T-helper 2 cell treated with Interferon-gamma antibody and Interleukin-4, amounts not matched to agents 5 μg/mL and 100 μg/mL, for 36 hours (primary cell): ENCODE data around the gene WDR64.

Experiments used
- DNase-seq: peaks from one replicate; pipeline ENCODE4 v3.0.0; 2021; ENCODE audit warnings: low spot score
- H3K27ac Mint-ChIP-seq: one replicate; pipeline ENCODE4 v1.8.0; 2021; ENCODE audit warnings: mild to moderate bottlenecking, mixed read lengths
- H3K27me3 Mint-ChIP-seq: one replicate; pipeline ENCODE4 v1.8.0; 2021; ENCODE audit warnings: low read depth, mixed read lengths
- H3K36me3 Mint-ChIP-seq: one replicate; pipeline ENCODE4 v1.8.0; 2021; ENCODE audit warnings: low read depth, mixed read lengths
- H3K4me1 Mint-ChIP-seq: one replicate; pipeline ENCODE4 v1.8.0; 2021; ENCODE audit warnings: low read depth, mixed read lengths
- H3K4me3 Mint-ChIP-seq: one replicate; pipeline ENCODE4 v1.8.0; 2022; ENCODE audit warnings: mild to moderate bottlenecking, moderate library complexity, mixed read lengths
- H3K9me3 Mint-ChIP-seq: one replicate; pipeline ENCODE4 v1.8.0; 2021; ENCODE audit warnings: mixed read lengths

The WDR64 gene

GRCh38 chr1:241836941-241837340 is 184.9 kb downstream of the WDR64 start:
- no peak overlapping the region for H3K4me3 Mint-ChIP-seq
- H3K9me3 Mint-ChIP-seq = no peaks in the 10 kb centered on the region
- no peak for DNase-seq
- H3K36me3 Mint-ChIP-seq = no peaks in the 10 kb centered on the region
- H3K27me3 Mint-ChIP-seq = peaks cover 12% of the 10 kb centered on the region
- H3K27ac Mint-ChIP-seq = no peak overlapping the region
- peaks cover 4% of the 10 kb centered on the region for H3K4me1 Mint-ChIP-seq

GRCh38 chr1:241837416-241837815 is 185.3 kb downstream of the WDR64 start:
- DNase-seq = no peak
- Mint-ChIP-seq H3K27me3 (peaks cover 12% of the 10 kb centered on the region), H3K4me1 (peaks cover 4% of the 10 kb centered on the region), H3K9me3 (no peaks in the 10 kb centered on the region), H3K36me3 (no peaks in the 10 kb centered on the region), H3K27ac (no peak overlapping the region), H3K4me3 (no peak overlapping the region)

- DNase-seq = no peak
- Mint-ChIP-seq H3K36me3 (no peaks in the 10 kb centered on the region), H3K4me1 (peaks cover 4% of the 10 kb centered on the region), H3K27ac (no peak overlapping the region), H3K9me3 (no peaks in the 10 kb centered on the region), H3K27me3 (peaks cover 16% of the 10 kb centered on the region), H3K4me3 (no peak overlapping the region)
These were observed 185.8 kb downstream of the WDR64 start for GRCh38 chr1:241837901-241838300.

GRCh38 chr1:241838897-241839296 is 186.8 kb downstream of the WDR64 start:
- Mint-ChIP-seq H3K4me3 (no peak overlapping the region), H3K36me3 (no peaks in the 10 kb centered on the region), H3K27ac (no peak overlapping the region), H3K27me3 (peaks cover 14% of the 10 kb centered on the region), H3K4me1 (peaks cover 4% of the 10 kb centered on the region), H3K9me3 (no peaks in the 10 kb centered on the region)
- no peak for DNase-seq

- Mint-ChIP-seq H3K4me1 (peaks cover 4% of the 10 kb centered on the region), H3K27me3 (peaks cover 14% of the 10 kb centered on the region), H3K4me3 (no peak overlapping the region), H3K9me3 (no peaks in the 10 kb centered on the region), H3K36me3 (no peaks in the 10 kb centered on the region), H3K27ac (no peak overlapping the region)
- no peak for DNase-seq
These were observed 187.4 kb downstream of the WDR64 start for GRCh38 chr1:241839369-241839979.

GRCh38 chr1:241840164-241840563 is 188.1 kb downstream of the WDR64 start:
- H3K4me1 Mint-ChIP-seq = peaks cover 7% of the 10 kb centered on the region
- H3K27ac Mint-ChIP-seq = no peak overlapping the region
- H3K36me3 Mint-ChIP-seq = no peaks in the 10 kb centered on the region
- H3K27me3 Mint-ChIP-seq = peaks cover 14% of the 10 kb centered on the region
- no peak for DNase-seq
- no peak overlapping the region for H3K4me3 Mint-ChIP-seq
- H3K9me3 Mint-ChIP-seq = no peaks in the 10 kb centered on the region

GRCh38 chr1:241841691-241842090 is 189.6 kb downstream of the WDR64 start:
- Mint-ChIP-seq H3K4me1 (peaks cover 7% of the 10 kb centered on the region), H3K36me3 (no peaks in the 10 kb centered on the region), H3K27me3 (peaks cover 5% of the 10 kb centered on the region), H3K9me3 (no peaks in the 10 kb centered on the region), H3K4me3 (no peak overlapping the region), H3K27ac (no peak overlapping the region)
- no peak for DNase-seq

GRCh38 chr1:241842565-241842964 is 190.5 kb downstream of the WDR64 start:
- Mint-ChIP-seq H3K27ac (no peak overlapping the region), H3K27me3 (peaks cover 5% of the 10 kb centered on the region)

GRCh38 chr1:241844593-241844992 is 192.5 kb downstream of the WDR64 start:
- Mint-ChIP-seq H3K4me1 (peaks cover 21% of the 10 kb centered on the region), H3K36me3 (peaks cover 9% of the 10 kb centered on the region), H3K27ac (no peak overlapping the region), H3K27me3 (peaks cover 5% of the 10 kb centered on the region), H3K4me3 (no peak overlapping the region), H3K9me3 (no peaks in the 10 kb centered on the region)
- DNase-seq = no peak

More at GRCh38 chr1:241842565-241842964, 190.5 kb downstream of the WDR64 start:
- H3K9me3 Mint-ChIP-seq = no peaks in the 10 kb centered on the region
- no peaks in the 10 kb centered on the region for H3K36me3 Mint-ChIP-seq
- H3K4me3 Mint-ChIP-seq = no peak overlapping the region
- H3K4me1 Mint-ChIP-seq = peaks cover 13% of the 10 kb centered on the region
- no peak for DNase-seq

GRCh38 chr1:241846375-241846774 is 194.3 kb downstream of the WDR64 start:
- Mint-ChIP-seq H3K4me1 (peaks cover 27% of the 10 kb centered on the region), H3K36me3 (peaks cover 13% of the 10 kb centered on the region), H3K4me3 (no peak overlapping the region), H3K27ac (no peak overlapping the region), H3K9me3 (no peaks in the 10 kb centered on the region), H3K27me3 (peaks cover 5% of the 10 kb centered on the region)
- no peak for DNase-seq

- Mint-ChIP-seq H3K36me3 (peaks cover 13% of the 10 kb centered on the region), H3K27ac (peak overlapping the region; percentile 98), H3K4me1 (peaks cover 27% of the 10 kb centered on the region), H3K4me3 (peak overlapping the region; percentile 95), H3K9me3 (no peaks in the 10 kb centered on the region), H3K27me3 (peaks cover 5% of the 10 kb centered on the region)
- no peak for DNase-seq
These were observed 194.9 kb downstream of the WDR64 start for GRCh38 chr1:241846862-241847539.

- H3K9me3 Mint-ChIP-seq = no peaks in the 10 kb centered on the region
- H3K36me3 Mint-ChIP-seq = peaks cover 16% of the 10 kb centered on the region
- no peak for DNase-seq
- peak overlapping the region; percentile 95 for H3K4me3 Mint-ChIP-seq
- H3K27me3 Mint-ChIP-seq = peaks cover 4% of the 10 kb centered on the region
- peaks cover 27% of the 10 kb centered on the region for H3K4me1 Mint-ChIP-seq
- peak overlapping the region; percentile 98 for H3K27ac Mint-ChIP-seq
These were observed 195.4 kb downstream of the WDR64 start for GRCh38 chr1:241847540-241847795.

GRCh38 chr1:241847796-241848685 is 196.0 kb downstream of the WDR64 start, which contains the start of gene EXO1:
Gene EXO1, plus strand, starts transcription at chr1:241848204. Its CDS starts 2,222 bp downstream, at chr1:241850426.
- H3K27ac Mint-ChIP-seq = peak within 1 kb of the TSS; percentile 98
- H3K27me3 Mint-ChIP-seq = no peaks in the 10 kb centered on the region
- peak within 1 kb of the TSS; percentile 95 for H3K4me3 Mint-ChIP-seq
- peak; percentile 89 for DNase-seq
- H3K9me3 Mint-ChIP-seq = no peaks in the 10 kb centered on the region
- peaks cover 27% of the 10 kb centered on the region for H3K4me1 Mint-ChIP-seq
- peaks cover 17% of the 10 kb centered on the region for H3K36me3 Mint-ChIP-seq

GRCh38 chr1:241848686-241849344 is 196.7 kb downstream of the WDR64 start:
- peaks cover 25% of the 10 kb centered on the region for H3K36me3 Mint-ChIP-seq
- no peaks in the 10 kb centered on the region for H3K9me3 Mint-ChIP-seq
- peak overlapping the region; percentile 95 for H3K4me3 Mint-ChIP-seq
- peak overlapping the region; percentile 98 for H3K27ac Mint-ChIP-seq
- peaks cover 27% of the 10 kb centered on the region for H3K4me1 Mint-ChIP-seq
- DNase-seq = no peak
- no peaks in the 10 kb centered on the region for H3K27me3 Mint-ChIP-seq
